Upper lobe of right lung (tissue), 1 donor: Measurements from ENCODE around the gene PODXL2. TPM values are rescaled to one million over a fixed set of nuclear protein-coding genes. Genes with fewer than 3 reads are reported as not detected.

ENCODE experiments used
- ATAC-seq: fragments of 200-7000 bp; cut with Tn5 transposase; one replicate; pipeline ENCODE4 v1.9.1; 2020; ENCODE audit warnings: mild to moderate bottlenecking, moderate library complexity
- DNase-seq: peaks from one replicate; pipeline ENCODE4 v3.0.0-alpha.2; 2020
- H3K27ac ChIP-seq: fragments of 200-600 bp; one replicate; pipeline ENCODE4 v1.8.0; 2022
- H3K27me3 ChIP-seq: fragments of 200-600 bp; one replicate; pipeline ENCODE4 v1.8.0; 2022; ENCODE audit warnings: mild to moderate bottlenecking
- H3K36me3 ChIP-seq: fragments of 200-600 bp; one replicate; pipeline ENCODE4 v1.8.0; 2022
- H3K4me1 ChIP-seq: fragments of 200-600 bp; one replicate; pipeline ENCODE4 v1.8.0; 2022
- H3K4me3 ChIP-seq: fragments of 200-600 bp; one replicate; pipeline ENCODE4 v1.8.0; 2022; ENCODE audit warnings: mild to moderate bottlenecking
- H3K9me3 ChIP-seq: fragments of 200-600 bp; one replicate; pipeline ENCODE4 v1.8.0; 2022
- intact Hi-C: fragments of 100-400 bp; cut with DNase I; formaldehyde crosslinking; loops from one replicate; pipeline ENCODE4 v1.11.0; 2022
- total RNA-seq: library from RNA; stranded (reverse); fragmentation: NEBNext Ultra II Directional; extraction: Animal tissue kit (Norgen Biotek cat#: 25700); gene quantifications from one replicate; pipeline ENCODE4 v1.2.1, GENCODE V29; 2021
- TF ChIP-seq, protein P1 (sequence below): fragments of 200-600 bp; IDR thresholded peaks from one replicate; pipeline ENCODE4 v1.8.0; 2022; ENCODE audit warnings: antibody characterized with exemption
- donor health status: DM: no; HTN: yes; CAD: no; lungs with severe emphysema.

PODXL2 gene
- total RNA-seq, 1 donor from 2014 or later, result 3.7 TPM

DNA sequence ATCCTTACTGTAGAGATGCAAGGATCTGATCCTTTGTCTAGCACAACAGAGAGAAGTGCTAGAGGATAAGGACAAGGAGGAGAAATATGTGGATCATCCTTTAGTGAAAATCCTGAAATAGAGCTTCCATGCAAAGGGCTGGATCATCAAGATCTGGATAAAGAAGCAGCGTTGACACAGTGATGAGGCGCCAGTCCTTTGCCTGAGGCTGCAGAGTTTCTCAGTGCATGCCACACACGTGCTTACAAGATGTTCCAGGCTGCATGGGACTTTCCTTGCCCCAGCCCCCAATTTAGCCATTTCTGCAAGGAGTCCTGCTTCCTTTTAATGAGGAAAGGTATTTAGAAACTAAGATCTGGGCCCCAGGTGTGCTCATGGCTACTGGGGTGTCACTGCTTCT is 36.6 kb downstream of the PODXL2 start:
- Histone ChIP-seq H3K27me3 (no peaks in the 10 kb centered on the region), H3K36me3 (no peaks in the 10 kb centered on the region), H3K4me1 (no peaks in the 10 kb centered on the region), H3K4me3 (no peak overlapping the region), H3K27ac (no peak overlapping the region), H3K9me3 (no peaks in the 10 kb centered on the region)
- DNase-seq (peak; percentile 19), ATAC-seq (no peak)
- intact Hi-C loops, result loop anchor here (10.0 kb wide), 1 partner anchor 299 kb away; no protein-coding TSS in a partner anchor
- TF ChIP-seq, protein P1, sequence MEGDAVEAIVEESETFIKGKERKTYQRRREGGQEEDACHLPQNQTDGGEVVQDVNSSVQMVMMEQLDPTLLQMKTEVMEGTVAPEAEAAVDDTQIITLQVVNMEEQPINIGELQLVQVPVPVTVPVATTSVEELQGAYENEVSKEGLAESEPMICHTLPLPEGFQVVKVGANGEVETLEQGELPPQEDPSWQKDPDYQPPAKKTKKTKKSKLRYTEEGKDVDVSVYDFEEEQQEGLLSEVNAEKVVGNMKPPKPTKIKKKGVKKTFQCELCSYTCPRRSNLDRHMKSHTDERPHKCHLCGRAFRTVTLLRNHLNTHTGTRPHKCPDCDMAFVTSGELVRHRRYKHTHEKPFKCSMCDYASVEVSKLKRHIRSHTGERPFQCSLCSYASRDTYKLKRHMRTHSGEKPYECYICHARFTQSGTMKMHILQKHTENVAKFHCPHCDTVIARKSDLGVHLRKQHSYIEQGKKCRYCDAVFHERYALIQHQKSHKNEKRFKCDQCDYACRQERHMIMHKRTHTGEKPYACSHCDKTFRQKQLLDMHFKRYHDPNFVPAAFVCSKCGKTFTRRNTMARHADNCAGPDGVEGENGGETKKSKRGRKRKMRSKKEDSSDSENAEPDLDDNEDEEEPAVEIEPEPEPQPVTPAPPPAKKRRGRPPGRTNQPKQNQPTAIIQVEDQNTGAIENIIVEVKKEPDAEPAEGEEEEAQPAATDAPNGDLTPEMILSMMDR, result no peak

DNA sequence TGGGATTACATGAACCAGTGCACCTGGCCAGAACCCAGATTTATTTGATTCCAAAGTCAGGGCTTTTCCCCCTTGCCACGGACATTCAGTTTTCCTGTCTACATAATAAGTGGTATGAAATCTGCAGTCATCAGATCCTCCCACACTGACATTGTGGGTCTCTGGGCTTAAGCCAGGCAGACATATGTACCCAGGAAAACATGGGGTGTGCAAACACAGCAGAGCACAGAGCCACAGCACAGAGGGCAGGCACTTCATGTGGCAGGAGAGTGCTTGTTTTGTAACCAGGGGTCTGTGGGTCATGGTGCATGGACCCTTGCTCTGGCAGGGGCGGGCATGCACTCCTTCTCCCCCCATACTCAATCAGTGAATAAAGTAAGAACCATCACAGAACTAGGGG is 37.7 kb downstream of the PODXL2 start:
- Histone ChIP-seq H3K36me3 (no peaks in the 10 kb centered on the region), H3K27me3 (no peaks in the 10 kb centered on the region), H3K4me3 (no peak overlapping the region), H3K9me3 (no peaks in the 10 kb centered on the region), H3K27ac (no peak overlapping the region), H3K4me1 (peaks cover 3% of the 10 kb centered on the region)
- ATAC-seq (no peak), DNase-seq (peak; percentile 5)
- intact Hi-C loops, result loop anchor here (10.0 kb wide), 1 partner anchor 298 kb away; no protein-coding TSS in a partner anchor
- TF ChIP-seq, protein P1, result no peak

DNA sequence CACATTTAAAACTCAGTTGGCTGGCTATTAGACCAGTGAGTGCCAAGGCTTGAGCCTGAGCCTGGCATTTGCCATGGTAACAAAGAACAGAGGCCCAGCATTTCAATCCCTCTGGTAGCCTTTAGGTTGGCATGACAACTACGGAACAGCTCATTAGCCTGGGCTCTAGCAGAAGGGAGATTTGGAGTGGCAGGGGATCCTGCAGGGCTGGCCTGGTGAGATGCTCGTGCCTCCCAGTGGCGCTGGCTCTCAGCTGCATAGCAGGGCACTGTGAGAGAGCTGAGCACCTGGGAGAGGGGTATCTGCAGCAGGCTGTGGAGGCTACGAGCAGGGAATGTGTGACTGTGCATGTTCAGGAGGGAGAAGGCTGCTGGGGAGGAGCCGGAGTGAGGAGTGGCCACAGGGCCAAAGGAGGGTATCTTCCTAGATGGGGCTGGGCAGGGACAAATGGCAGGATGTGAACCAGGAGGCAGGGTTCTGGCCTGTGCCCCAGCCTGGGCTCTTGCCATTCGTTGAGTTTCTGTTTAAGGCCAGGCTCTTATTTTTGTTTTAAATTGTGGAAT is 38.2 kb downstream of the PODXL2 start:
- Histone ChIP-seq H3K36me3 (no peaks in the 10 kb centered on the region), H3K9me3 (no peaks in the 10 kb centered on the region), H3K4me3 (no peak overlapping the region), H3K4me1 (peaks cover 7% of the 10 kb centered on the region), H3K27ac (no peak overlapping the region), H3K27me3 (no peaks in the 10 kb centered on the region)
- ATAC-seq (no peak), DNase-seq (peak; percentile 52)
- TF ChIP-seq, protein P1, result no peak
- intact Hi-C loops, result loop anchor here (10.0 kb wide), 1 partner anchor 298 kb away; no protein-coding TSS in a partner anchor

DNA sequence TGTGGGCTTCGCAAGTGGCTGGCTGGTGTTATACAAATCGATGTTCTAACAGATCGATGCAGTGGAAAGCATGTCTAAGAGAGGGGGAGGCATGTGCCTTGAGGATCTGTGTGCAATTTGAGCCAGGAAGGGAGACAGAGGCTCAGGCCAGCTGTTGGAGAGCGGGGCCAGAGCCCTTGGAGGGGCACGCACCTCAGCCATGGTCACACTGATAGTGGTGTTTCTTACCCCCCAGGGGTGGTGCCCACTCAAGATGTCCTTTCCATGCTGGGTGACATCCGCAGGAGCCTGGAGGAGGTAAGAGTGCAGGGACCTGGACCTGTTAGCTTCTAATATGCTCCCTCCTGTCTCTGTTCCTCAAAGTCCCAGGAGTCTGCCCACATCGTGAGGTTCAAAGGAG is 39.9 kb downstream of the PODXL2 start:
- intact Hi-C loops, result loop anchor here (10.0 kb wide), 1 partner anchor 296 kb away; no protein-coding TSS in a partner anchor
- TF ChIP-seq, protein P1, result no peak
- no peak for ATAC-seq
- H3K9me3 ChIP-seq, result no peaks in the 10 kb centered on the region
- no peak overlapping the region for H3K4me3 ChIP-seq
- H3K27ac ChIP-seq, result no peak overlapping the region
- H3K4me1 ChIP-seq, result peaks cover 9% of the 10 kb centered on the region
- peak; percentile 47 for DNase-seq
- no peaks in the 10 kb centered on the region for H3K36me3 ChIP-seq
- H3K27me3 ChIP-seq, result no peaks in the 10 kb centered on the region

DNA sequence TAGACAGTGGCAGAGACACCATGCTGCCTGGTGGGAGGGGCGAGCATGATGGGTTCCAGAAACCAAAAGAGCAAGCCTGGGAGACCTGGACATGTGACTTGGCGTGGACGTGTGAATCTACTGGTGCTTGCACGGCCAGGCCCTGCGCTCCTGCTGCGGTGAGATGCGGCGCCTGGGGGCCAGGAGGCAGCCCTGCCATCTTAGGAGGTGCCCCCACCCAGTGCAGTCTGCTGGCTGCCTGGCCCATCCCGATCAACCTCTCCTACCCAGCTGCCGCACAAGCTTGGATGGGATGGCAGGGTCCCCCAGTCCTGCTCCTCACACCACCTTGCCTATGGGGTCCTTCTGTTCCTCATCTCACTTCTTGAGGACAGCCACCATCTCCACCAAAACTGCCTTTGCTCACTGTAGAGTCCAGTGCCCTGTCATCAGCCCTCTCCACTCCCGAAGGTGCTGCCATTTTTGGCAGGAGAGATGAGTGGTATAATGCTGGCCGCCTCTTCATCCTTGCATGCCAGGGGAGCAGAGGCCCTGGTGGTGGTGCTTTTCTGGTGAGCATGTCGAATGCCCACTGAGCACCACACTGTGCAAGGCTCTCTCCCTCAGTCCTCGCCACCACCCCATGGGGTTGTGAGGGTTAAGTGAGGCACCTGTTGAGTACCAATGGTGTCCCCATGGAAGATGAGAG is 40.7 kb downstream of the PODXL2 start:
- Histone ChIP-seq H3K4me1 (peaks cover 13% of the 10 kb centered on the region), H3K27me3 (no peaks in the 10 kb centered on the region), H3K9me3 (no peaks in the 10 kb centered on the region), H3K4me3 (no peak overlapping the region), H3K27ac (no peak overlapping the region), H3K36me3 (no peaks in the 10 kb centered on the region)
- DNase-seq, result peak; percentile 39
- ATAC-seq, result no peak
- intact Hi-C loops, result loop anchor here (10.0 kb wide), 1 partner anchor 295 kb away; no protein-coding TSS in a partner anchor
- TF ChIP-seq, protein P1, result no peak
